NCI-H524 treated with DMSO at 0.1 percent for 48 hours (cell line): ENCODE measurements around the gene FAM200A.
"Not testable (repeated sequence)": the region's sequence is repeated elsewhere in the genome, so short reads cannot be mapped to it uniquely, and the experiment has no call there.

ENCODE experiments used
- DNase-seq: peaks from one replicate; lab custom pipeline; 2025; lab: John Stamatoyannopoulos, UW

FAM200A gene

GRCh38 chr7:99504281-99504602 is 47.7 kb downstream of the FAM200A start:
- no peak for DNase-seq

DNA sequence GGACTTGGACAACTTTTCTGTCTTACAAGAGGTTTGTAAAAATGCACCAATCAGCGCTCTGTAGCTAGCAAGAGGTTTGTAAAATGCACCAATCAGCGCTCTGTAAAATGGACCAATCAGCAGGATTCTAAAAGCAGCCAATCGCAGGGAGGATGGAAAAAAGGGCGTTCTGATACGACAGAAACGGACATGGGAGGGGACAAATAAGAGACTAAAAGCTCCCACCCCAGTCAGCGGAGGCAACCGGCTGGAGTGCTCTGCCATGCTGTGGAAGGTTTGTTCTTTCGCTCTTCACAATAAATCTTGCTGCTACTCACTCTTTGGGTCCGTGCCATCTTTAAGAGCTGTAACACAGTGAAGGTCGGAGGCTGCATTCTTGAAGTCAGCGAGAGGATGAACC is 50.7 kb downstream of the FAM200A start:
- DNase-seq: not testable (repeated sequence)

GRCh38 chr7:99500637-99501009 is 51.3 kb downstream of the FAM200A start:
- DNase-seq: no peak

GRCh38 chr7:99499721-99500636 is 51.9 kb downstream of the FAM200A start, which contains the start of gene ZNF394:
TSS of gene ZNF394 (minus strand) at chr7:99500281. CDS start at chr7:99500093, 188 bp downstream.
- peak; percentile 66 for DNase-seq

DNA sequence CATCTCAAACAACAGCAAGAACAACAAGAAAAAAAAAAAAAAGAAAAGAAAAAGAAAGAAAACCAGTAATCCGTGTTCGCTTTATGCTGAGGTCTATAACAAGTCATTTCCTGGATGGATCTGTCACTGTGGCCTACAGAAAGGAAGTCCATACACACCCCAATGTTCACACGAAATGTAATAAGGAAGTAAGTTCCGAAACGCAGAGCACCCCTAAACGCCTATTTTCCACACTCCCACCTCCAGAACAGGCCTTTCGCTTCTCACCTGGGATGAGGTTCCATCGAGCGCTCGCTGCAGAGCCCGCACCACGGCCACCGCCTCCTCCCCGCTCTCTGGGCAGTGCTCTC is 52.6 kb downstream of the FAM200A start:
- no peak for DNase-seq

DNA sequence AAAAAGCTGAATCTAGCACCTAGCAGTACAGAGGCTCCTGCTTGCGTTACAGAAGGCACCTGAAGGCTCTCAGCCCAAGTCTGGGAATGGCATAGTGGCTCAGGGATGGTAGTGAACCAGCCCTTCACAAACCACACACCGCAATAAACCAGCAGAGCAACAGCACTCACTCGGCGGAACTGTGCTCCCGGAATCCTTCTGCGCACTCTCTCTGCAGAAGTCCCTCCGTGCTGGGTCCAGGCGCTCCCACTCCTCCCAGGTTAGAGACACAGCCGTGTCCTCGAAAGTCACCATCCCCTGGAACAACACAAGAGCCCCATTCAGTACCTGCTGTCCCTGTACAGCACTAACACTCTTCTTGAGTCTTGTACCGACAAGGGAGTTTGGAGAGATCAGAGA is 53.4 kb downstream of the FAM200A start:
- no peak for DNase-seq

GRCh38 chr7:99497766-99498545 is 54.0 kb downstream of the FAM200A start:
- no peak for DNase-seq
